Urothelium cell line (cell line): ENCODE measurements around the gene LAX1.
"Not testable (repeated sequence)": the region's sequence is repeated elsewhere in the genome, so short reads cannot be mapped to it uniquely, and the experiment has no call there.

ENCODE experiments used
- DNase-seq: peaks from one replicate; pipeline ENCODE4 v3.0.0; 2011; ENCODE audit warnings: low spot score, mixed read lengths
- FAIRE-seq: peaks from 2 replicates; lab custom pipeline; 2011; peaks lifted over from hg19 to GRCh38; lab: Jason Lieb, UNC

Gene LAX1

GRCh38 chr1:203764105-203765028 is 616 bp upstream of the LAX1 start:
- DNase-seq = no peak
- no peak for FAIRE-seq

GRCh38 chr1:203768256-203768655 is 3.3 kb downstream of the LAX1 start:
- no peak for DNase-seq
- no peak for FAIRE-seq

GRCh38 chr1:203769505-203770343 is 4.7 kb downstream of the LAX1 start:
- FAIRE-seq = no peak
- peak; percentile 62 for DNase-seq

GRCh38 chr1:203771901-203772301 is 6.9 kb downstream of the LAX1 start:
- FAIRE-seq = no peak
- no peak for DNase-seq

GRCh38 chr1:203772836-203773235 is 7.9 kb downstream of the LAX1 start:
- no peak for FAIRE-seq
- DNase-seq = no peak

GRCh38 chr1:203776636-203777035 is 11.7 kb downstream of the LAX1 start:
- FAIRE-seq (no peak), DNase-seq (no peak)

GRCh38 chr1:203777596-203777995 is 12.6 kb downstream of the LAX1 start:
- DNase-seq (no peak), FAIRE-seq (no peak)

- DNase-seq = no peak
- FAIRE-seq = no peak
These were observed 13.2 kb downstream of the LAX1 start for GRCh38 chr1:203778146-203778545.

- no peak for FAIRE-seq
- DNase-seq = no peak
These were observed 13.8 kb downstream of the LAX1 start for GRCh38 chr1:203778789-203779188.

GRCh38 chr1:203781962-203782361 is 17.0 kb downstream of the LAX1 start:
- FAIRE-seq (no peak), DNase-seq (no peak)

- FAIRE-seq (no peak), DNase-seq (no peak)
These were observed 25.0 kb downstream of the LAX1 start for GRCh38 chr1:203789966-203790365.

- FAIRE-seq (no peak), DNase-seq (no peak)
These were observed 26.5 kb downstream of the LAX1 start for GRCh38 chr1:203791498-203791897.

GRCh38 chr1:203792486-203792885 is 27.5 kb downstream of the LAX1 start:
- no peak for FAIRE-seq
- DNase-seq = no peak

GRCh38 chr1:203793561-203793960 is 28.6 kb downstream of the LAX1 start:
- not testable (repeated sequence) for FAIRE-seq, DNase-seq

GRCh38 chr1:203794764-203795440 is 29.9 kb downstream of the LAX1 start:
- DNase-seq = no peak
- no peak for FAIRE-seq

- peak; percentile 97 for DNase-seq
- FAIRE-seq = no peak
These were observed 30.7 kb downstream of the LAX1 start, which contains the start of the genes ZBED6 and ZC3H11A for GRCh38 chr1:203795441-203796235. Gene ZBED6, plus strand, starts transcription at chr1:203795623. Its CDS starts 1,900 bp downstream, at chr1:203797523. Gene ZC3H11A, plus strand, starts transcription at chr1:203795623. Its CDS starts 21,448 bp downstream, at chr1:203817071.

- FAIRE-seq = no peak
- DNase-seq = no peak
These were observed 31.2 kb downstream of the LAX1 start for GRCh38 chr1:203796236-203796605.

- DNase-seq (no peak), FAIRE-seq (no peak)
These were observed 32.2 kb downstream of the LAX1 start for GRCh38 chr1:203797216-203797615.

- DNase-seq (no peak), FAIRE-seq (no peak)
These were observed 33.1 kb downstream of the LAX1 start for GRCh38 chr1:203797948-203798655.

GRCh38 chr1:203799157-203799556 is 34.2 kb downstream of the LAX1 start:
- DNase-seq (no peak), FAIRE-seq (no peak)
